ENCODE data around the gene ACE. TPM values are rescaled to one million over a fixed set of nuclear protein-coding genes. Genes with fewer than 3 reads are reported as not detected.

ACE gene
- polyA plus RNA-seq, 1 donor, result 244 TPM

DNA sequence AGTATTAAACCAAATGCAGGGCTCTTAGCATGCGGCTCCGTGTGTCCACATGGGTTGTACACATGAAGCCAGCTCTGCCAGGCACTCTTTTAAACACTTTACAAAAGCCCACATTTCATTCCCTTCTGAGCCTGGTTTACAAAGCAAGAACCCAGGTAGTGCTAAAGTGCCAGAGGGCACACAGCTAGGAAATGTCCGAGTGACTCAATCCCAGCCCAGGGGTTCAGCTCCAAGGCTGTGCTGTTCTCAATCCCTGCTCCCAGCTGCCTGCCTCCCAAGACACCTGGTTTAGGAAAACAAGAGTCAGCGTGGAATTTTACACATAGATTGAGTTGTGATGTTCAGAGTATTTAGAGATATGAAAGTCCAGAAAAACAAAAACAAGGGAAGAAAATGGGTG lies 60.1 kb downstream of the ACE start:
- whole genome bisulfite sequencing (ENCODE audit: insufficient coverage, low lambda C conversion rate), result no CpG with 5 or more reads among the region's 4 CpGs
- Histone ChIP-seq H3K27ac (ENCODE audit: low read length) (no peak overlapping the region), H3K4me3 (ENCODE audit: low read length) (no peak overlapping the region), H3K9me3 (ENCODE audit: control insufficient read depth, low read depth, low read length) (no peaks in the 10 kb centered on the region), H3K4me1 (ENCODE audit: control insufficient read depth, insufficient read depth, low read length) (peaks cover 6% of the 10 kb centered on the region), H3K27me3 (ENCODE audit: control insufficient read depth, insufficient read depth, low read length) (peaks cover 17% of the 10 kb centered on the region), H3K36me3 (ENCODE audit: control insufficient read depth, insufficient read depth, low read length) (no peaks in the 10 kb centered on the region)
- no peak for DNase-seq

DNA sequence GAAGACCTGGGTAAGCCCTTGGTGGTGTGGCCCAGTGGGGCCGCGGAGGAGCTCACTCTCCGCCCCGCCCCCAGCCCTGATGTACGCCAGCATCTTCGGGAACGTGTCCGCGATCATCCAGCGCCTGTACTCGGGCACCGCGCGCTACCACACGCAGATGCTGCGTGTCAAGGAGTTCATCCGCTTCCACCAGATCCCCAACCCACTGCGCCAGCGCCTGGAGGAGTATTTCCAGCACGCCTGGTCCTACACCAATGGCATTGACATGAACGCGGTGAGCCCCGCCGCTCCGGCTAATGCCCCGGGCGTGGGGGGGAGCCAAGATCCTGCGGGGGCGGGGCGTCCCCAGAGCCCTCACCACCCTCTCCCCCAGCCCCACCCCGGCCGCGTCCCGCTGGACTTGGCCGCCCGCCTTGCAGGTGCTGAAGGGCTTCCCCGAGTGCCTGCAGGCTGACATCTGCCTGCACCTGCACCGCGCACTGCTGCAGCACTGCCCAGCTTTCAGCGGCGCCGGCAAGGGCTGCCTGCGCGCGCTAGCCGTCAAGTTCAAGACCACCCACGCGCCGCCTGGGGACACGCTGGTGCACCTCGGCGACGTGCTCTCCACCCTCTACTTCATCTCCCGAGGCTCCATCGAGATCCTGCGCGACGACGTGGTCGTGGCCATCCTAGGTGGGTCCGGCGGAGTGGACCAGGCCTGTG lies 61.3 kb downstream of the ACE start:
- H3K27ac ChIP-seq (ENCODE audit: low read length), result no peak overlapping the region
- H3K27me3 ChIP-seq (ENCODE audit: control insufficient read depth, insufficient read depth, low read length), result peaks cover 17% of the 10 kb centered on the region
- H3K4me3 ChIP-seq (ENCODE audit: low read length), result no peak overlapping the region
- no CpG with 5 or more reads among the region's 62 CpGs for WGBS (ENCODE audit: insufficient coverage, low lambda C conversion rate)
- no peaks in the 10 kb centered on the region for H3K9me3 ChIP-seq (ENCODE audit: control insufficient read depth, low read depth, low read length)
- peak in 1 of 2 donors; percentile 25 for DNase-seq
- H3K36me3 ChIP-seq (ENCODE audit: control insufficient read depth, insufficient read depth, low read length), result no peaks in the 10 kb centered on the region
- H3K4me1 ChIP-seq (ENCODE audit: control insufficient read depth, insufficient read depth, low read length), result peaks cover 6% of the 10 kb centered on the region

DNA sequence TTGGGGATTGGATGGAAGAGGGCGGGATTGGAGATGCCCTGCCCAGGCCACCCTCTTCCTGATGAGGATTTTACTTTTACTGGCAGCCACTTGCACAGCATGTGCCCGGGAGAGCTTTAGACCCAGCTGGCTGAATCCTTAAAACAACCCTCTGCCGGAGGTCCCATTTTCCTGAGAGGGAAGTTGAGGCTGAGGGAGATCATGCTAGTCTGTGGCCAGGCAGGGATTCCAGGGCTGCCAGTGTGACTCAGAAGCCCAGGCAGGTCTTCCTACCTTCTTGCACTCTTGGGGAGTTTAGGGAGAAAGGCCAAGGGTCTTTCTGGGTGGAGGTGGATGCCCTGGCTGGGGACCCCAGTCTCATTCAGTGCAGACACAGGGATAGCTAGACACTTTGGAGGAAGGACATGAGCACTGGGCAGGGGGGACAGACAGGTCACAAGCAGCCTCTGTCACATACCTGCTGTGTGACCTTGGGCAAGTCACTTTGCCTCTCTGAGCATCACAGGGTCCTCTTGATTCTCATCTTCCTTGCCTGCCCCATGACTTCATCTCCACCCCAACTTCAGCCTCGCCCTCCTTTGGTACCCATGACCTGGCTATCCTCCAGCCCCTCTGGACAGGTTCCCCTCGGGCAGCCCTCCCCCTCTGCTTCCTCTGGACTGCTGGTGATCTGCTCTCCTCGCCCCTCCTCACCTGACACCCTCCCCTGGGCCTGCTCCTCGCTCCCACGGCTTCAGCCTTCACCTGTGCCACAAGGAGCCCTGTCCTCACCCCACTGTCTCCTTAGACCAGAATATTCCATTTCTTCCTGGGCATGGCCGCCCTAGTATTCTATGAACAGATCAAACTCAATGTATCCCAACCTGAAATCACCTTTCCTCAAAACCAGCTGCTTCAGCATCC lies 62.1 kb downstream of the ACE start:
- no CpG with 5 or more reads among the region's 9 CpGs for WGBS (ENCODE audit: insufficient coverage, low lambda C conversion rate)
- H3K27ac ChIP-seq (ENCODE audit: low read length), result no peak overlapping the region
- DNase-seq, result no peak
- H3K4me3 ChIP-seq (ENCODE audit: low read length), result no peak overlapping the region
- no peaks in the 10 kb centered on the region for H3K36me3 ChIP-seq (ENCODE audit: control insufficient read depth, insufficient read depth, low read length)
- H3K9me3 ChIP-seq (ENCODE audit: control insufficient read depth, low read depth, low read length), result no peaks in the 10 kb centered on the region
- peaks cover 17% of the 10 kb centered on the region for H3K27me3 ChIP-seq (ENCODE audit: control insufficient read depth, insufficient read depth, low read length)
- peaks cover 6% of the 10 kb centered on the region for H3K4me1 ChIP-seq (ENCODE audit: control insufficient read depth, insufficient read depth, low read length)

DNA sequence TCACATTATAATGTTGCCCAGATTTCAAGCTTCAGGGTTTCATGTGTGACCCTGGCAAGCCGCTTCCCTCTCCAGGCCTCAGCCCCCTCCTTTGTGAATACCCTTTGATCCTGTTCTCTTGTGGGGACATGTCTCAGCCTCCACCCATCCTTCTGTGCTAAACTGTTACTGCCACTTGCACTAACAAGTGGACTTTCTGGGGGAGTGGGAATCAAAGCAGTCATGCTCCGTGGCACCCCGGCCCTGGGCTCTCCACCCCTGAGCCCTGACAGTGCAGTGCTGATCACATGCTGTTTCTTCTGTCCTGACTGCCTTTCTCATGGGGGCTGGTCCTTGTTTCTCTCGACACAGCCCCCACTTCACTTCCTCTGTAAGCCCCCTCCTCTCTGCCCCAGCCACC lies 63.7 kb downstream of the ACE start:
- WGBS (ENCODE audit: insufficient coverage, low lambda C conversion rate), result no CpG with 5 or more reads among the region's 4 CpGs
- no peak for DNase-seq
- no peak overlapping the region for H3K27ac ChIP-seq (ENCODE audit: low read length)

DNA sequence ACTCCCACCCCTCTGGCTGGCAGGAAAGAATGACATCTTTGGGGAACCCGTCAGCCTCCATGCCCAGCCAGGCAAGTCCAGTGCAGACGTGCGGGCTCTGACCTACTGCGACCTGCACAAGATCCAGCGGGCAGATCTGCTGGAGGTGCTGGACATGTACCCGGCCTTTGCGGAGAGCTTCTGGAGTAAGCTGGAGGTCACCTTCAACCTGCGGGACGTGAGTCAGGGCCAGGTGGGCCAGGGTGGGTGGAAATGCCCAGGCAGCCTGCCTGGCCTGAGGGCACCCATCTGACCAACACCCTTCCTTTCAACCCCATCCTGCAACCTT lies 65.3 kb downstream of the ACE start:
- H3K27me3 ChIP-seq (ENCODE audit: control insufficient read depth, insufficient read depth, low read length), result peaks cover 17% of the 10 kb centered on the region
- peaks cover 10% of the 10 kb centered on the region for H3K4me1 ChIP-seq (ENCODE audit: control insufficient read depth, insufficient read depth, low read length)
- H3K27ac ChIP-seq (ENCODE audit: low read length), result no peak overlapping the region
- no peak for DNase-seq
- H3K4me3 ChIP-seq (ENCODE audit: low read length), result no peak overlapping the region
- no peaks in the 10 kb centered on the region for H3K36me3 ChIP-seq (ENCODE audit: control insufficient read depth, insufficient read depth, low read length)
- no peaks in the 10 kb centered on the region for H3K9me3 ChIP-seq (ENCODE audit: control insufficient read depth, low read depth, low read length)
- WGBS (ENCODE audit: insufficient coverage, low lambda C conversion rate), result no CpG with 5 or more reads among the region's 9 CpGs

More for the DNA sequence above, 63.7 kb downstream of the ACE start:
- no peaks in the 10 kb centered on the region for H3K9me3 ChIP-seq (ENCODE audit: control insufficient read depth, low read depth, low read length)
- H3K4me3 ChIP-seq (ENCODE audit: low read length), result no peak overlapping the region
- H3K4me1 ChIP-seq (ENCODE audit: control insufficient read depth, insufficient read depth, low read length), result peaks cover 6% of the 10 kb centered on the region
- peaks cover 17% of the 10 kb centered on the region for H3K27me3 ChIP-seq (ENCODE audit: control insufficient read depth, insufficient read depth, low read length)
- no peaks in the 10 kb centered on the region for H3K36me3 ChIP-seq (ENCODE audit: control insufficient read depth, insufficient read depth, low read length)

DNA sequence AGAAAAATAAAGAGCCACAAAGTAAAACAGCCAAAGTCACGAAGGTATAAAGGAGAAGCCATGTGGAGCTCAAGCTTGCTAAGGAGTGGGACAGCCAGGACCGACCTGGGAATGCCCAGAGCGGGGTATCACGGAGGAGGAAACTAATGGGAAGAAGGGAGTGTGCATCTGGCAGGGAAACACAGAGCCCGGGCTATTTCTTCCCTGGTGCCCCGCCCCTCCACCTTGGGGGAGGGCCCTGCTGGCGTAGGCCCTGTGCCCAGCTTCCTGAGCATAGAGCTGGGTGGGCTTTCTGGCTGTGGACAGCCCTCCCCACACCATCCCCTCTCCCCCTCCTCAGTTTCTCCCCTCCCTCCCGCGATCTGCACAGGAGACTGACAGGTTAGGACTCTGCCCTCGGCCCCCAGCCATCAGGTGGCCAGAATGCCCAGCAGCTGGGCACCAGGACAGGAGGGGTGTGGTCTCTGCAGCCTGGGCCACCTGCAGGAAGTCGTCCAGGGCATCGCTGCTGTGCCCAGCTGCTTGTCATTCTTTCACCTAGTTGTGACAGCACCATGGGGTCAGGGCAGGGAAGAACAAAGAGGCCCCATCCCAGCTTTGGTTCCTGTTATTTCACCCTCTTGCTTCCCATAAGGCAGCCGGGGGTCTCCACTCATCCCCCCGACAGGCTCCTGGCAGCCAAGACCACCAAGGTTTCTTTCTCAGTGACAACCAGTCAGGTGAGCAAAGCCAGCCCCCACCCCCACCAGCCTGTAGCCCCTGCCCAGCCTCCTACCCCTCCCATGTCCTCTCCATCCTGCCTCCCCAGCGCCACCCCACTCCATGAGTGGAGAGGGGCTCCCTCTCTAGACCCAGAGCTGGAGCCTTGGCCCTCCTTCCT lies 66.3 kb downstream of the ACE start:
- no CpG with 5 or more reads among the region's 15 CpGs for WGBS (ENCODE audit: insufficient coverage, low lambda C conversion rate)
- H3K27ac ChIP-seq (ENCODE audit: low read length), result no peak overlapping the region
- no peak overlapping the region for H3K4me3 ChIP-seq (ENCODE audit: low read length)

DNA sequence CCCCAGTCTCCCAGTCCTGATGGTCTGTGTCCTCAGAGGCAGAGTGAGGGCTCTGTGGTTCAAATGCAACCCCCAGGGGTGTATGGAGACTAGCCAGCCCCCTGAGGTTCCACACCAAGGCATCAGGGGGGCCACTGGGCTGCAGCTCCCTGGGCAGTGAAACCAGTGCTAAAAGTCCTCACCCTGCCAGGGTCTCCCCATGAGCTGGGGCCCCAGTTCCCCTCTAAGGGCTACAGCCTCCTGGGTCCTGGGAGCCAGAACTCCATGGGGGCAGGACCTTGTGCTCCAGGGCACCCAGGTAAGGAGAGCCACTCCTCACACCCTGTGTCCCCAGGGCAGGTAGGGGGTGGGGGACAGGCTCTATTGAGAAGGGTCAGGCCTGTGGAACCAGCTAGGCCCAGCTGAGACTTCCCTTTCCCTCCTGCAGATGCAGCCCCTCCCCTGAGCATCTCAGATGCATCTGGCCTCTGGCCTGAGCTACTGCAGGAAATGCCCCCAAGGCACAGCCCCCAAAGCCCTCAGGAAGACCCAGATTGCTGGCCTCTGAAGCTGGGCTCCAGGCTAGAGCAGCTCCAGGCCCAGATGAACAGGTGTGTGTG lies 67.1 kb downstream of the ACE start:
- H3K9me3 ChIP-seq (ENCODE audit: control insufficient read depth, low read depth, low read length), result no peaks in the 10 kb centered on the region
- peaks cover 3% of the 10 kb centered on the region for H3K4me1 ChIP-seq (ENCODE audit: control insufficient read depth, insufficient read depth, low read length)
- H3K36me3 ChIP-seq (ENCODE audit: control insufficient read depth, insufficient read depth, low read length), result no peaks in the 10 kb centered on the region
- peaks cover 4% of the 10 kb centered on the region for H3K27me3 ChIP-seq (ENCODE audit: control insufficient read depth, insufficient read depth, low read length)
- no peak overlapping the region for H3K4me3 ChIP-seq (ENCODE audit: low read length)
- H3K27ac ChIP-seq (ENCODE audit: low read length), result no peak overlapping the region
- DNase-seq, result no peak

More for the DNA sequence above, 66.3 kb downstream of the ACE start:
- Histone ChIP-seq H3K4me1 (ENCODE audit: control insufficient read depth, insufficient read depth, low read length) (peaks cover 7% of the 10 kb centered on the region), H3K9me3 (ENCODE audit: control insufficient read depth, low read depth, low read length) (no peaks in the 10 kb centered on the region), H3K27me3 (ENCODE audit: control insufficient read depth, insufficient read depth, low read length) (peaks cover 12% of the 10 kb centered on the region), H3K36me3 (ENCODE audit: control insufficient read depth, insufficient read depth, low read length) (no peaks in the 10 kb centered on the region)
- DNase-seq, result no peak

DNA sequence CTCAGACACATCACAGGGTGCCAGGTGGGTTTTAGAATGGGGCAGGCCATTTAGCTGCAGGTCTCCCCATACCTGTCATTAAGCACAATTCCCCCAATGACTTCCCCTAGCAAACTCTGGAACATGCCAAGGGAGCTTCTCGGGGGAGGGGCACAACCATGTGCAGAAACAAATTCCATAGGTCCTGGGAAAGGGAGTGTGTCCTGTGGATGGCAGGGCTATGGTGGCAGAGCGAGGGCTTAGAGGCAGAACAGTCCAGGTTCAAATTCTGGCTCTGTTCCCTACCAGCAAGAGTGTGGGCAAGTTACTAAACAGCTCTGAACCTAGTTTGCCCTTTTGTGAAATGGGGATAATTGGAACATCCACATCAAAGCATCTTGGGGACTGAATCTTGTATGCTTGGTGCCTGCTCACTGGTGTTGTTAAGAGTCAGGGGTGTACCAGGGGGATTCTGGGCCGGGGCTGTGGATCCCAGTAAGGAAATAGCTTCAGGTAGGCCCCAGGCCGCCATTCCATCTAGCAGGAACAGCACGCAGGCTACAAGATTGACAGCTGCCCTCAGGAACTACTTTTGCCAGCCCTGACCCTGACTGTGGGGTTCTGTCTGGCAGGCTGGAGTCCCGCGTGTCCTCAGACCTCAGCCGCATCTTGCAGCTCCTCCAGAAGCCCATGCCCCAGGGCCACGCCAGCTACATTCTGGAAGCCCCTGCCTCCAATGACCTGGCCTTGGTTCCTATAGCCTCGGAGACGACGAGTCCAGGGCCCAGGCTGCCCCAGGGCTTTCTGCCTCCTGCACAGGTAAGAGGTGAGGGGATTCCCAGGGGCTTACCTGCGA lies 67.8 kb downstream of the ACE start:
- Histone ChIP-seq H3K27ac (ENCODE audit: low read length) (no peak overlapping the region), H3K9me3 (ENCODE audit: control insufficient read depth, low read depth, low read length) (no peaks in the 10 kb centered on the region), H3K27me3 (ENCODE audit: control insufficient read depth, insufficient read depth, low read length) (no peaks in the 10 kb centered on the region), H3K36me3 (ENCODE audit: control insufficient read depth, insufficient read depth, low read length) (no peaks in the 10 kb centered on the region), H3K4me1 (ENCODE audit: control insufficient read depth, insufficient read depth, low read length) (peaks cover 6% of the 10 kb centered on the region), H3K4me3 (ENCODE audit: low read length) (no peak overlapping the region)
- WGBS (ENCODE audit: insufficient coverage, low lambda C conversion rate), result no CpG with 5 or more reads among the region's 13 CpGs
- no peak for DNase-seq

DNA sequence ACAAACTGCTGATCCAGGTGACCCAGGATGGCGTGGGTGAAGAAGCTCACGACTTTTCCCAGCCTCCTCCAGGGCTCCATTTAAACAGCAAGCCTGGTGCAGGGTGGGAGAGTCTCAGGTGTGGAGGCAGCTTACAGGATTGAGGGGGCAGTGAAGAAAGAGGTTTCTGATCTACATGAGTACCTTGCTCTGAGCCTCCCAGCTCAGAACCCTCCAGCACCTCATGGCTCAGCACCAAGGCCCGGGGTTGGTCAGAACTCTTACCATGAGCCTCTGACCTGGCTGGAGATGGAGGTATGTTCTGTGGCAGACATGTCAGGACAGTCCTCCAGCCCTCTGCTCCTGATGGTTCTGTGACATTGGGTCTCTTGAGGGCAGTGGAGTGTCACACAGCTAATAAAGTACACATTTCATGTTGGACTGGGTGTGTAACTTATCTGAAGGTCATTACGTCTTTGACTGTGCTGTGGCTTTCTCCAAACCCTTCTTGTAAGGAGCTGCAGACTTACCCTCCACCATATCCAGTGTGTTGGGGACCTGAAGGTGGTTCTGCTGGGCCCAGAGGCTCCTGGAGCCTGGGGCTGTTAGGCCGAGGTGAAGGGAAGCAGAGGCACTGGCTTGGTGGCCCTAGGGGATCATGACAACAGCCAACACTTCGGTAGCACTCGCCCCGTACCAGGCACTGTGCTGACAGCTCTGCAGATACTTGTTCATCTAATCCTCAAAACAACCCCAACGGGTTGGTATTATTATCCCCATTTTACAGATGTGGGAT lies 69.6 kb downstream of the ACE start:
- Histone ChIP-seq H3K4me1 (ENCODE audit: control insufficient read depth, insufficient read depth, low read length) (peaks cover 6% of the 10 kb centered on the region), H3K27ac (ENCODE audit: low read length) (no peak overlapping the region), H3K4me3 (ENCODE audit: low read length) (no peak overlapping the region), H3K36me3 (ENCODE audit: control insufficient read depth, insufficient read depth, low read length) (no peaks in the 10 kb centered on the region), H3K9me3 (ENCODE audit: control insufficient read depth, low read depth, low read length) (no peaks in the 10 kb centered on the region), H3K27me3 (ENCODE audit: control insufficient read depth, insufficient read depth, low read length) (no peaks in the 10 kb centered on the region)
- WGBS (ENCODE audit: insufficient coverage, low lambda C conversion rate), result no CpG with 5 or more reads among the region's 9 CpGs
- no peak for DNase-seq
